H1 (cell line): ENCODE measurements around the gene PGLYRP1. TPM values are rescaled to one million over a fixed set of nuclear protein-coding genes. Genes with fewer than 3 reads are reported as not detected.
A peak's percentile ranks its signal among the peaks of the same experiment; 100 is the strongest.

Experiments
- FOSL1 ChIP-seq: IDR thresholded peaks from 2 replicates; pipeline ENCODE4 v1.6.1; 2011; ENCODE audit warnings: mild to moderate bottlenecking, low read depth, low read length, moderate library complexity; ENCODE audit not compliant: insufficient read depth
- GABPA ChIP-seq: IDR thresholded peaks from 2 replicates; pipeline ENCODE4 v1.6.1; 2011; ENCODE audit warnings: mild to moderate bottlenecking, low read length, moderate library complexity, borderline replicate concordance; ENCODE audit not compliant: insufficient read depth
- MAFK ChIP-seq: IDR thresholded peaks from 2 replicates; pipeline ENCODE4 v1.6.1; 2012; ENCODE audit warnings: low read depth, mild to moderate bottlenecking, improper control_type of control experiment, low read length
- RNF2 ChIP-seq: fragments of 200-900, 300-1000 bp; sonication (generic); IDR thresholded peaks from 2 replicates; pipeline ENCODE4 v1.7.1; 2016; ENCODE audit warnings: borderline replicate concordance, low read depth, mild to moderate bottlenecking, antibody characterized with exemption, low read length; ENCODE audit not compliant: poor library complexity, severe bottlenecking; ENCODE audit errors: missing control alignments
- TAF7 ChIP-seq: optimal IDR thresholded peaks from 2 replicates; pipeline ENCODE3; 2011; ENCODE audit warnings: low read depth, mild to moderate bottlenecking, inconsistent platforms, low read length, moderate library complexity, borderline replicate concordance
- polyA plus RNA-seq, 7 experiments: library from polyadenylated mRNA; depleted of rRNA in 3 of 7; stranded (reverse) in 5 of 7; unstranded in 2 of 7; fragments of >200 nt in 5 of 7; fragments of 200-250 nt in 2 of 7; gene quantifications; 1 replicate in 5 of 7; 2 replicates in 1 of 7; 4 replicates in 1 of 7; pipeline versions ENCODE4 v1.2.1 to v1.2.3, GENCODE V29; 2011 to 2013; ENCODE audit warnings: missing spikeins in 2 of 7, mixed read lengths in 2 of 7
- total RNA-seq: library from RNA; stranded (reverse); fragmentation: NEBNext Ultra II Directional; extraction: Animal tissue kit (Norgen Biotek cat#: 25700); gene quantifications from 2 replicates; pipeline ENCODE4 v1.2.1, GENCODE V29; 2021

Gene PGLYRP1
- total and polyA plus RNA-seq, 2 of the 8 experiments (the other 6 are each of a cell fraction or from before 2014, with no cell fraction given) = not detected

DNA sequence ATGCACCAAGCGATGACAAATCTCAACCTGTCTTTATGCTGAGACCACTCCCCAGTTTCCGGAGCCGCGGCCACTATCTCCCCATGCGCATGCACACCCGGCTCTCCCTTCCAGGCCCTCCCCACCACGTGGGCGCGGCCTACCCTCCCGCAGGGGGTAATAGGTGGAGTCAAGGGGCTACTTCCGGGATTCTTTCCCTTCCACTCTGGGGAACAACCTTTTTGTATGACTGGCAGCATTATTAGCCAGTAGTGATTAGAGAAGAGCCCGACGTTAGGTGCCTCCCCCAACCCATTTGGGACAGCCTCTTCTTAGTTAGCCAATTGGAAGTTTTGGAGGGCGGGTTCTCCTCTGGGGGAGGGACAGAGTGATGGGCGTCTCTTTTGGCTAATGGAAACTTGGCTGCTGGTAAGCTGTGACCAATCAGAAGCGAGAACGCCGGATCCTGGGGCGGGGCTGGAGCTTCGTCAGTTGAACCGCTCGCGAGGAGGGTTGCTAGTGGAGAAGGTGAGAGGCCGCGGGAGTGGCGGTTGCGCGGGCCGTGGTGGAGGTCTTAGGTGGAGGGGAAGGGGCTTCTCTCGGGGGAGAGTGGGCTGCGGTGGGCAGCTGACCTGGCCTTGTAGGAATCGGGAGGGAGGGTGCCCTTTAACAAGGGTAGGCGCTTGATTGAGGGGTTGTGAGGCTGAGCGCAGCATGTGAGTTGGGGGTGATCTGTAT lies 27.7 kb downstream of the PGLYRP1 start, which contains the start of gene CCDC61 (continued):
- TF ChIP-seq MAFK (no peak), TAF7 (no peak), FOSL1 (no peak), GABPA (0 out of 2 replicates have a peak, but pooled peaks have one; percentile 43), RNF2 (no peak)
